Hepatocyte (in vitro differentiated cells): ENCODE measurements around the gene MARK3.

Source experiments
- EZH2 ChIP-seq: fragments of 200-600 bp; sonication (generic); IDR thresholded peaks from 2 replicates; pipeline ENCODE4 v1.6.1; 2016; ENCODE audit warnings: antibody characterized with exemption, mild to moderate bottlenecking, borderline replicate concordance
- TF ChIP-seq, protein P1 (sequence below): fragments of 200-600 bp; sonication (generic); IDR thresholded peaks from 2 replicates; pipeline ENCODE4 v1.5.1; 2016; ENCODE audit warnings: antibody characterized with exemption, mild to moderate bottlenecking; ENCODE audit not compliant: poor library complexity

DNA sequence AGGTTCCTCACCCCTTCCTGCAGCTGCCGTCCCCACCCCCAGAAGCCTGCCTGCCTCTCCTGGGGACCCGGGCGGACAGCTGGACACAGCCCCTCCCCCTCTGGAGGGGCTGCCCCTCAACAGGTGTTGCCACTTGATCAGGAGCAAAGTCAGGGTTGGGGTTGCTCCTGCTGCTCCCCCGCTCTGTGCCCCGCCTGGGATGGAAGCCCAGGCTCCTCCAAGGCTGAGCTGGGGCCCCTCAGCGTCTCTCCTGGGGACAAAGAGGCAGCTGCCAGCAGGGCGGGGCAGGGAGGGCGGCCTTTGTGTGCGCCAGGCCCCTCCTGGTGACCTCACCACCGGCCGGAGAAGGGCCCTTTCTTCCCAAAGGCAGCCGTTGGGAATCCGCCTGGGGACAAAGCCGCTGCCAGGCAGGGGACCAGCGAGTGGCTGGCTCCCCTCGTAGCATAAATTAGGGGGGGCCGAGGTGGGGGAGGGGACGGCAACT lies 157.4 kb downstream of the MARK3 start:
- TF ChIP-seq, protein P1, sequence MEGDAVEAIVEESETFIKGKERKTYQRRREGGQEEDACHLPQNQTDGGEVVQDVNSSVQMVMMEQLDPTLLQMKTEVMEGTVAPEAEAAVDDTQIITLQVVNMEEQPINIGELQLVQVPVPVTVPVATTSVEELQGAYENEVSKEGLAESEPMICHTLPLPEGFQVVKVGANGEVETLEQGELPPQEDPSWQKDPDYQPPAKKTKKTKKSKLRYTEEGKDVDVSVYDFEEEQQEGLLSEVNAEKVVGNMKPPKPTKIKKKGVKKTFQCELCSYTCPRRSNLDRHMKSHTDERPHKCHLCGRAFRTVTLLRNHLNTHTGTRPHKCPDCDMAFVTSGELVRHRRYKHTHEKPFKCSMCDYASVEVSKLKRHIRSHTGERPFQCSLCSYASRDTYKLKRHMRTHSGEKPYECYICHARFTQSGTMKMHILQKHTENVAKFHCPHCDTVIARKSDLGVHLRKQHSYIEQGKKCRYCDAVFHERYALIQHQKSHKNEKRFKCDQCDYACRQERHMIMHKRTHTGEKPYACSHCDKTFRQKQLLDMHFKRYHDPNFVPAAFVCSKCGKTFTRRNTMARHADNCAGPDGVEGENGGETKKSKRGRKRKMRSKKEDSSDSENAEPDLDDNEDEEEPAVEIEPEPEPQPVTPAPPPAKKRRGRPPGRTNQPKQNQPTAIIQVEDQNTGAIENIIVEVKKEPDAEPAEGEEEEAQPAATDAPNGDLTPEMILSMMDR: no peak
- TF ChIP-seq EZH2: no peak
